ENCODE results near the gene SHLD3. TPM values are rescaled to one million over a fixed set of nuclear protein-coding genes. Genes with fewer than 3 reads are reported as not detected.
"Not testable (repeated sequence)": the region's sequence is repeated elsewhere in the genome, so short reads cannot be mapped to it uniquely, and the experiment has no call there.

Gene SHLD3
- total and polyA plus RNA-seq, 8 donors: 0.45 to 7.0 (median 2.2) TPM; not detected in 2

GRCh38 chr5:65611524-65611923, 13.3 kb upstream of the SHLD3 start:
- Histone ChIP-seq H3K27ac (peak overlapping the region in 1 of 5 donors; percentile 25), H3K36me3 (peaks cover 17 to 95% (median 87%) of the 10 kb centered on the region in 4 donors), H3K4me1 (peaks cover 0 to 5% (median 0%) of the 10 kb centered on the region in 4 donors), H3K27me3 (no peaks in the 10 kb centered on the region), H3K4me3 (no peak overlapping the region), H3K9me3 (no peaks in the 10 kb centered on the region)
- TF ChIP-seq EP300 (IDR thresholded peaks at IDR 0.05): no peak
- TF ChIP-seq POLR2A (IDR thresholded peaks at IDR 0.05): no peak
- no peak for TF ChIP-seq CTCF (IDR thresholded peaks at IDR 0.05)
- no peak for TF ChIP-seq POLR2AphosphoS5 (IDR thresholded peaks at IDR 0.05)
- peak in 1 of 2 donors; percentile 78 for DNase-seq
- intact Hi-C loops (cut with DNase I; ENCODE audit: low total_unique reads): no loop called here
- 43 to 62% (median 49%) methylated on average over 3 of the region's 3 CpGs for WGBS, 5 donors

- intact Hi-C loops (cut with DNase I; ENCODE audit: low total_unique reads): no loop called here
- peak overlapping the region in 1 of 5 donors; percentile 25 for H3K27ac ChIP-seq
- WGBS, 5 donors: 79 to 86% (median 83%) methylated on average over 4 of the region's 4 CpGs
- H3K4me1 ChIP-seq: peaks cover 0 to 6% (median 3%) of the 10 kb centered on the region in 4 donors
- no peaks in the 10 kb centered on the region for H3K9me3 ChIP-seq
- peaks cover 17 to 95% (median 84%) of the 10 kb centered on the region in 4 donors for H3K36me3 ChIP-seq
- DNase-seq: no peak
- H3K27me3 ChIP-seq: no peaks in the 10 kb centered on the region
- no peak overlapping the region for H3K4me3 ChIP-seq
- TF ChIP-seq POLR2AphosphoS5 (IDR thresholded peaks at IDR 0.05): no peak
- no peak for TF ChIP-seq POLR2A (IDR thresholded peaks at IDR 0.05)
- no peak for TF ChIP-seq CTCF (IDR thresholded peaks at IDR 0.05)
- no peak for TF ChIP-seq EP300 (IDR thresholded peaks at IDR 0.05)
These were observed 12.4 kb upstream of the SHLD3 start for GRCh38 chr5:65612298-65612907.

- no peak for TF ChIP-seq EP300 (IDR thresholded peaks at IDR 0.05)
- TF ChIP-seq POLR2A (IDR thresholded peaks at IDR 0.05): no peak
- no peak for TF ChIP-seq POLR2AphosphoS5 (IDR thresholded peaks at IDR 0.05)
- no peak for TF ChIP-seq CTCF (IDR thresholded peaks at IDR 0.05)
- no peak overlapping the region for H3K4me3 ChIP-seq
- H3K27ac ChIP-seq: no peak overlapping the region
- intact Hi-C loops (cut with DNase I; ENCODE audit: low total_unique reads): no loop called here
- H3K9me3 ChIP-seq: no peaks in the 10 kb centered on the region
- DNase-seq: no peak
- 88 to 95% (median 90%) methylated on average over 4 of the region's 4 CpGs for WGBS, 5 donors
- peaks cover 16 to 42% (median 28%) of the 10 kb centered on the region in 4 donors for H3K4me1 ChIP-seq
- peaks cover 0 to 26% (median 19%) of the 10 kb centered on the region in 4 donors for H3K36me3 ChIP-seq
- no peaks in the 10 kb centered on the region for H3K27me3 ChIP-seq
These were observed 4.8 kb upstream of the SHLD3 start for GRCh38 chr5:65620021-65620420.

GRCh38 chr5:65621961-65622360, 2.9 kb upstream of the SHLD3 start:
- peak overlapping the region in 1 of 4 donors; percentile 89 for H3K4me3 ChIP-seq
- H3K9me3 ChIP-seq; DNase-seq; H3K36me3 ChIP-seq; intact Hi-C loops (cut with DNase I; ENCODE audit: low total_unique reads); H3K27me3 ChIP-seq; H3K27ac ChIP-seq: not testable (repeated sequence)
- WGBS, 5 donors: 80 to 90% (median 85%) methylated on average over 4 of the region's 4 CpGs
- peaks cover 28 to 57% (median 44%) of the 10 kb centered on the region in 4 donors for H3K4me1 ChIP-seq

- TF ChIP-seq POLR2AphosphoS5 (IDR thresholded peaks at IDR 0.05) (no peak), EP300 (IDR thresholded peaks at IDR 0.05) (no peak), POLR2A (IDR thresholded peaks at IDR 0.05) (no peak), CTCF (IDR thresholded peaks at IDR 0.05) (no peak)
- no peaks in the 10 kb centered on the region for H3K9me3 ChIP-seq
- H3K27me3 ChIP-seq: no peaks in the 10 kb centered on the region
- 2 to 7% (median 6%) methylated on average over 9 of the region's 9 CpGs for WGBS, 5 donors
- peaks cover 28 to 49% (median 43%) of the 10 kb centered on the region in 4 donors for H3K4me1 ChIP-seq
- intact Hi-C loops (cut with DNase I; ENCODE audit: low total_unique reads): no loop called here
- DNase-seq: peak in 1 of 2 donors; percentile 20
- peak overlapping the region in 4 of 5 donors; percentile 77 to 87 (median 86) for H3K27ac ChIP-seq
- H3K4me3 ChIP-seq: peak overlapping the region; percentile 74 to 96 (median 84)
- H3K36me3 ChIP-seq: peaks cover 0 to 4% (median under 1%) of the 10 kb centered on the region in 4 donors
These were observed 1.3 kb upstream of the SHLD3 start for GRCh38 chr5:65623482-65623881.
